Vagina (tissue), 2 donors: ENCODE data around the gene PBXIP1.

Experiments used
- POLR2A ChIP-seq, 2 donors: fragments of 450-650 bp; IDR thresholded peaks; one replicate each; pipeline ENCODE4 v1.6.1; 2017; ENCODE audit warnings: antibody characterized with exemption in 2 of 2, mild to moderate bottlenecking in 2 of 2, moderate library complexity in 2 of 2
- POLR2AphosphoS5 ChIP-seq, 2 donors: sonication (generic); formaldehyde crosslinking; IDR thresholded peaks; one replicate each; pipeline ENCODE4 v1.9.0; 2017; ENCODE audit warnings: antibody characterized with exemption in 2 of 2, mild to moderate bottlenecking in 2 of 2, low read depth in 1 of 2; ENCODE audit not compliant: insufficient read depth in 1 of 2

GRCh38 chr1:154964359-154964758, 8.5 kb upstream of the PBXIP1 start:
- TF ChIP-seq POLR2A (IDR thresholded peaks at IDR 0.05): no peak
- no peak for TF ChIP-seq POLR2AphosphoS5 (IDR thresholded peaks at IDR 0.05; ENCODE audit: insufficient read depth in 1 of 2, low read depth in 1 of 2)
